Measurements from ENCODE around the gene ZNF197.
A peak's percentile ranks its signal among the peaks of the same experiment; 100 is the strongest.
"Not testable (repeated sequence)": the region's sequence is repeated elsewhere in the genome, so short reads cannot be mapped to it uniquely, and the experiment has no call there.

Gene ZNF197

GRCh38 chr3:44661189-44661588 lies 36.4 kb downstream of the ZNF197 start:
- no peak for DNase-seq (ENCODE audit: low read depth in 2 of 2)

DNA sequence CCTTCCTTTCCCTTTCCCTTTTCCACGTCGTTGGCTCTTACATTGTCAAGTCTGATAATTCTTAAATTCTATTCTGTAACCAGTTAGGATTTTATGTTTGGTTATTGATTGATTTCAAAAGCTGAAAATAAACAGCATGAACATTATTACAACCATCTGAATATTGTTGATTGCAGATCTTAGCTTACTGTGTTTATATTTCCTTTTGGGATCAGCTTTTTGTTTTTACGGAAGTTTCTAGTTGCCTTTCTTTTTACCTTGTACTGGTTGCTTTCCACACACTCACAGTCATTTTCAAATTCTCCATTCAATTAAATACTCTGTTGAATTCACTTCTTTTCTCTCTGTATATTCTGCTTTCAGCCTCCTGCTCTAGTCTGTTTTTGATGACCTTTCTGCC lies 40.3 kb downstream of the ZNF197 start:
- DNase-seq (ENCODE audit: low read depth in 2 of 2): no peak

- no peak for DNase-seq (ENCODE audit: low read depth in 2 of 2)
Observed at GRCh38 chr3:44666346-44666745, 41.5 kb downstream of the ZNF197 start.

- DNase-seq (ENCODE audit: low read depth in 2 of 2): no peak
Observed at GRCh38 chr3:44669760-44670159, 44.9 kb downstream of the ZNF197 start.

GRCh38 chr3:44673466-44673865 lies 48.6 kb downstream of the ZNF197 start:
- not testable (repeated sequence) for DNase-seq (ENCODE audit: low read depth in 2 of 2)

DNA sequence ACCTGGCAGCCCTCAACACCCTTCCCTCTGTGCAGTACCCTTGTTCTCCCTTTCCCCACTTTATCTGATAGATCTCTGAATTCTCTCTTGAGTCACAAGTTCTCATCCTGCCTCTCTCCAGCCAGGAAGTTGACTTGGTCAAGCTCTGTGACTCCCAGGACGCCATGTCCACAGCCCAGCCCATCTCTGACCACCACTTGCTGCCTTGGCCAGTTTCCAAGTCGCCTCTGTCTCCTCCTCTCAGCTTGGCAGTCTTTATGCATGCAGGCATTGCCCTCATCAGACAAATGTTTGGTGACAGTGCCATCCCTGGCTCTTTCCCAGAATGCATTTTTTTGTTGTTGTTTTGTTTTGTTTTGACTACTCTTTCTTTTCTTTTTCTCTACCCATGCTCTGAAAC lies 49.4 kb downstream of the ZNF197 start:
- DNase-seq (ENCODE audit: low read depth in 2 of 2): no peak

DNA sequence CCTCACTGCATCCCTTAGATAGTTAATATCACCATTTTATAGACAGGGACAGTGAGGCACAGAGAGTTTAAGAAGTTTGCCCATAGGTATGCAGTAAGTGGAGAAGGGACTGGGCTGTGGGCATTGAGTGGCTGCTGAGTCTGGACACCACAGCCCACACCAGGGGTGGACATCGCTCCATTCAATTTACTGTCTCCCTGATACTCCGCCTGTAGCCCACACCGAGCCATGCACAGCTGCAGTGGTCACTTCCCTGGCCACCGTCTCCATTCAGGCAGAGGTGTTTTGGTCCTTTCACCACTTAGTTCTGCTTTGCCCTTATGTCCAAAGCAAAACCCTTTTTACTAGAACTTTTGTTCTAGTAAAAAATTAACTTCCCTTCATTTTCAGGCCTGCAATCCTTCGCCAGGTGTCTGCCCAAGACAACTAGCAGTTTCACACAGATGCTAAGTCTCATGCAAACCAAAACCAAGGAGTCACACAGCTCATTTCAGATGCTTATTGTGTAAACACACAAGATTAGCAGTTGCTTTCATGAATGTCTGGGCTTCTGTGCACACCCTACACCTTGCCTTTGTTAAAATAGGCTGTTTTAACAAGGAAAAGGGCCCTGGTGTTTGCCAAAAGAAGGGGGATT lies 53.8 kb downstream of the ZNF197 start:
- DNase-seq (ENCODE audit: low read depth in 2 of 2): no peak

- DNase-seq (ENCODE audit: low read depth in 2 of 2): no peak
Observed at GRCh38 chr3:44680921-44681455, 56.2 kb downstream of the ZNF197 start.

DNA sequence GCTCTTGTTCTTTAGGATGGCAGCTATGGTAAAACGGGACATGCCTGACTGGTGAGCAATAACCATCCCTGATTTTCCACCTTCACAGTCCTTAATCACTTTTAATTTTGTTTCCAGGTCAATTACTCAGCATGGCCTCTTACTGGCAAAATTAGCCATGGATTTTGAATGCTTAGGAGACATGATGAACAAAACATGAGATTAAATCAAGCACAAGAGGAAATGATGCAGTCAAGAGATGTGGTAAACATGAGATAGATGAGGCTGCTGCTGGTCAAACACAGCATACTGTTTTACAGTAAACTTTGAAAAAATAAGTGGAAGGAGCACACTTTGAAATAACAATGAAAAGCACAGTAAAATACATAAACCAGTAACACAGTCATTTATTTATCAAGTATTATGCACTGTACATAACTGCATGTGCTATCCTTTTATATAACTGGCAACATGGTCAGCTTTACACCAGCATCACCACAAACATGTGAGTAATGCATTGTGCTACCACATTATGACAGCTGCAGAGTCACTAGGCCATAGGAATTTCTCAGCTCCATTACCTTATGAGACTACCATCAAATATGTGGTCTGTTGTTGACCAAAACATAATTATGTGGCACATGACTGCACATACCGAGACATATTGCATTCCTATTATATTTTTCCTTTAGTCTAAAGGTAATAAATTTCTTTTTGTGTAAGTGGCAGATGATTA lies 57.5 kb downstream of the ZNF197 start:
- DNase-seq (ENCODE audit: low read depth in 2 of 2): no peak

DNA sequence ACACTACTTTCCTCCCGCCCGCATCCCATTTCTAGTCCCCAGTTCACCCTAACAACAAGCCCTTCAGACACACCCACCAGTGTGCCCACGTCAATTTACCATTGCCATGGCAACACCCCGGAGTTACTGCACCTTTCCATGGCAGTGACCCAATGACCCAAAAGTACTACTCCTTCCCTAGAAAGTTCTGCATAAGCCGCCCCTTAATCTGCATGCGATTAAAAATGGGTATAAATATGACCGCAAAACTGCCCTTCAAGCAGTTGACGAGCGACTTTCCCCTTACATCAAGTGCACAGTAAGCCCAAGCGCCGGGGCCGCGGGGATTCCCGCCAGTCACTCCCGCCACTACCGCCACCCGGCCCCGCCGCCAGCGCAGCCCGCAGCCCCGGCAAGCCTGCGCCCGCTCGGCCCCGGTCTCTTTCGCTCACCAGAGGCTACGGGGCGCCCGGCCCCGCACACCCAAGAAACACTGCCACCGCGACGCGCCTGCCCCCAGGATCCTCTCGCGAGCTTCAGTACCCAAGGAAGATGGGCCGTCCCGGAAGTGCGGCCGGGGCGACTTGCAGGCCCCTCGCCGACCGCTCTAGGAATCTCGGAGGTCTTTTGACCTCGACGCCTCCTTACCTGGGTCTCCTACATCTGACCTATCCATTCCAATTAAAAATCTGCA lies 60.4 kb downstream of the ZNF197 start:
- peak; percentile 9 to 17 for DNase-seq (ENCODE audit: low read depth in 2 of 2)

GRCh38 chr3:44687898-44688297 lies 63.1 kb downstream of the ZNF197 start:
- no peak for DNase-seq (ENCODE audit: low read depth in 2 of 2)

Measured in stimulated activated CD8-positive, alpha-beta memory T cell treated with anti-CD3 and anti-CD28 coated beads, Interleukin-15, amount 100 ng/mL, for 4 hours (primary cell).